Renal cortical epithelial cell (primary cell): Measurements from ENCODE around the gene IL12RB2. TPM values are rescaled to one million over a fixed set of nuclear protein-coding genes. Genes with fewer than 3 reads are reported as not detected.
"Not testable (repeated sequence)": the region's sequence is repeated elsewhere in the genome, so short reads cannot be mapped to it uniquely, and the experiment has no call there.

Experiments
- DNase-seq: peaks from one replicate; pipeline ENCODE4 v3.0.0-alpha.2; 2011; ENCODE audit warnings: low read depth
- total RNA-seq: library from RNA; depleted of rRNA; stranded (reverse); fragments of >200 nt; gene quantifications from 2 replicates; pipeline ENCODE4 v1.2.3, GENCODE V29; 2014

The IL12RB2 gene
- total RNA-seq, 1 donor from 2014 or later = 0.10 TPM

- no peak for DNase-seq
Measured at GRCh38 chr1:67394548-67394947, 86.9 kb downstream of the IL12RB2 start.

- no peak for DNase-seq
Measured at GRCh38 chr1:67399199-67399993, 91.7 kb downstream of the IL12RB2 start.

GRCh38 chr1:67400029-67400786 is 92.5 kb downstream of the IL12RB2 start:
- peak; percentile 91 for DNase-seq

GRCh38 chr1:67401443-67401842 is 93.8 kb downstream of the IL12RB2 start:
- no peak for DNase-seq

GRCh38 chr1:67404212-67404620 is 96.5 kb downstream of the IL12RB2 start:
- DNase-seq = peak; percentile 21

- no peak for DNase-seq
Measured at GRCh38 chr1:67405473-67406245, 98.0 kb downstream of the IL12RB2 start.

- DNase-seq = no peak
Measured at GRCh38 chr1:67407498-67407897, 99.8 kb downstream of the IL12RB2 start.

GRCh38 chr1:67408148-67408547 is 100.5 kb downstream of the IL12RB2 start:
- DNase-seq = no peak

- DNase-seq = not testable (repeated sequence)
Measured at GRCh38 chr1:67413101-67413500, 105.4 kb downstream of the IL12RB2 start.

GRCh38 chr1:67414574-67414973 is 106.9 kb downstream of the IL12RB2 start:
- DNase-seq = no peak

- DNase-seq = no peak
Measured at GRCh38 chr1:67415041-67415440, 107.4 kb downstream of the IL12RB2 start.

GRCh38 chr1:67417733-67418132 is 110.1 kb downstream of the IL12RB2 start:
- not testable (repeated sequence) for DNase-seq

- no peak for DNase-seq
Measured at GRCh38 chr1:67418839-67419586, 111.3 kb downstream of the IL12RB2 start.

GRCh38 chr1:67420835-67421492 is 113.3 kb downstream of the IL12RB2 start:
- DNase-seq = no peak

GRCh38 chr1:67427465-67427864 is 119.8 kb downstream of the IL12RB2 start:
- DNase-seq = no peak

GRCh38 chr1:67427947-67428346 is 120.3 kb downstream of the IL12RB2 start:
- DNase-seq = no peak

GRCh38 chr1:67429011-67429527 is 121.4 kb downstream of the IL12RB2 start:
- DNase-seq = peak; percentile 33

- DNase-seq = no peak
Measured at GRCh38 chr1:67429528-67430357, 122.1 kb downstream of the IL12RB2 start.

GRCh38 chr1:67430358-67431155 is 122.9 kb downstream of the IL12RB2 start, which contains the start of gene SERBP1:
Gene SERBP1, minus strand, starts transcription at chr1:67430402. Its CDS starts 102 bp downstream, at chr1:67430300.
- peak; percentile 94 for DNase-seq
